ENCODE measurements around the gene QPCT.

QPCT gene

GRCh38 chr2:37325625-37326071, 18.8 kb upstream of the QPCT start:
- TF ChIP-seq ZFX (IDR thresholded peaks at IDR 0.05), result no peak
- TF ChIP-seq, protein P1, sequence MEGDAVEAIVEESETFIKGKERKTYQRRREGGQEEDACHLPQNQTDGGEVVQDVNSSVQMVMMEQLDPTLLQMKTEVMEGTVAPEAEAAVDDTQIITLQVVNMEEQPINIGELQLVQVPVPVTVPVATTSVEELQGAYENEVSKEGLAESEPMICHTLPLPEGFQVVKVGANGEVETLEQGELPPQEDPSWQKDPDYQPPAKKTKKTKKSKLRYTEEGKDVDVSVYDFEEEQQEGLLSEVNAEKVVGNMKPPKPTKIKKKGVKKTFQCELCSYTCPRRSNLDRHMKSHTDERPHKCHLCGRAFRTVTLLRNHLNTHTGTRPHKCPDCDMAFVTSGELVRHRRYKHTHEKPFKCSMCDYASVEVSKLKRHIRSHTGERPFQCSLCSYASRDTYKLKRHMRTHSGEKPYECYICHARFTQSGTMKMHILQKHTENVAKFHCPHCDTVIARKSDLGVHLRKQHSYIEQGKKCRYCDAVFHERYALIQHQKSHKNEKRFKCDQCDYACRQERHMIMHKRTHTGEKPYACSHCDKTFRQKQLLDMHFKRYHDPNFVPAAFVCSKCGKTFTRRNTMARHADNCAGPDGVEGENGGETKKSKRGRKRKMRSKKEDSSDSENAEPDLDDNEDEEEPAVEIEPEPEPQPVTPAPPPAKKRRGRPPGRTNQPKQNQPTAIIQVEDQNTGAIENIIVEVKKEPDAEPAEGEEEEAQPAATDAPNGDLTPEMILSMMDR (conservative IDR thresholded peaks at IDR 0.05), result no peak
- no peak overlapping the region for H3K27ac ChIP-seq

DNA sequence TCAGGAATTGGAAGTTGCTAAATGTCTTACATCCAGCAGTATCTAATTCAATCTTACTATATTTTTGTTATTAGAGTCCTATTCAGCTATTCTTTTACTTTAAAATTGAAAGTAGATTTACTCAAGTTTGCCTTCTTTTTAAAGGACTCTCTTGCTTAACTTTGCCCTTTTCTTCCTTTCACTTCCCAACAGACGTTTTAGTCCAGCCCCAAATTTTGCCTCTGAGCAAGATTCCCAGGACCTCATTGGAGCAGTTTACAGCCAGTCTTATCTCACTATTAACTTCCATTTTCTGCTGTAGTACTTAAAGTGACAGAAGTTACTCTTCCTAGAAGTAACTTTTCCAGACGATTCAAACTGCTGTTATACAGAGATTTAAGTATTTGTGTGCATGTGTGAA, 18.1 kb upstream of the QPCT start:
- H3K27ac ChIP-seq, result no peak overlapping the region

DNA sequence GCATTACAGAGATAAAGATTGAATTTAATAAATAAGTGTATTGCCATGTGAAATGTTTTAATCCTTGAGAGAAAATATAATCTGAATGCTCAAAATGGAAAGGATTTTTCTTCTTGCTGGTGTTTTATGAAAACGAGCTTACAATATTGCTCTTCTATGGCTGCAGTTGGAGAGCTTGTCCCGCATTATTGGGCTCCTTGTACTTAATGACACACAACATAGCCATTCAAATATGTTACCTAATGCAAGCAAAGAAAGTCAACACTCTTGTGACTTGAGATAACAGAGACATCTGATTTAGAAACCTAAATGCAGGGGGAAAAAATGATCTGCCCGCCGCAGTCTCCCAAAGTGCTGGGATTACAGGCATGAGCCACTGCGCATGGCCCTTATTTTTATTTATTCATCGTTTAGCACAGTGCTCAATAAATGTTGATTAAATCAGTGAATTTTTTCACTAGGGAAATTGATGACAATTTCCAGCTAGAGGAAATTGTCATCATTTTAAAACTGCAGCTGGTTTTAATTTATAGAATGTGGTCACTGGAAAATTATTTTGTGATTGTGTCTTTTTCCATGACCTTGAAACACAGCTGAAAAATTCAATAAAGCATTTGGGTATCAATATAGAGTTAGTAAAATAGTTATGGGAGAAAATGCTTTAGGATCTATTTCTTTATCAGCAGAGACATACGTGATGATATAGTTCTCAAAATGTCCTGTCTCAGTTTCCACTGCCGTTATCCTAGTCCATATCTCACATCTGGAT, 17.4 kb upstream of the QPCT start:
- H3K27ac ChIP-seq, result no peak overlapping the region
- no peak for TF ChIP-seq ZFX (IDR thresholded peaks at IDR 0.05)
- TF ChIP-seq, protein P1 (conservative IDR thresholded peaks at IDR 0.05), result no peak

More for the DNA sequence above, 18.1 kb upstream of the QPCT start:
- no peak for TF ChIP-seq ZFX (IDR thresholded peaks at IDR 0.05)
- TF ChIP-seq, protein P1 (conservative IDR thresholded peaks at IDR 0.05), result no peak

DNA sequence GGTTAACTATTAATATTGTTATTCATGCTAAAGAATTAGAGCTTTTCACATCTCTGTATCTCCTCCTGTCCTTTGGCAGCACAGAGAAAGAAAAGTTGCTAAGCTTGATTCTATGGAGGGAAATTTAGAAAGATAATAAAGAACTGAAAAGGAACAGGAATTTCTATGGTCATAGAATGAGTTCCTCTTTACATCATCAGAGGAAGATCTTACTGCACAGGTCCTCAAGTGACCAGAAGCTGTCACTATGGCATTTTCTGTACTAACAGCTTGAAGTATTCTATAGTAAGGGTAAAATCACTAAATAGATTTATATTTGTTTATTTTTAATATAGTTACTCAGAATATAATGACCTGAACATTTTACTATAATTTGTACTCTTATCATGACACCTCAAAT, 13.7 kb upstream of the QPCT start:
- no peak overlapping the region for H3K27ac ChIP-seq
- TF ChIP-seq, protein P1 (conservative IDR thresholded peaks at IDR 0.05), result no peak
- TF ChIP-seq ZFX (IDR thresholded peaks at IDR 0.05), result no peak

GRCh38 chr2:37332560-37332959, 11.9 kb upstream of the QPCT start:
- H3K27ac ChIP-seq, result no peak overlapping the region
- TF ChIP-seq ZFX (IDR thresholded peaks at IDR 0.05), result no peak
- TF ChIP-seq, protein P1 (conservative IDR thresholded peaks at IDR 0.05), result no peak

DNA sequence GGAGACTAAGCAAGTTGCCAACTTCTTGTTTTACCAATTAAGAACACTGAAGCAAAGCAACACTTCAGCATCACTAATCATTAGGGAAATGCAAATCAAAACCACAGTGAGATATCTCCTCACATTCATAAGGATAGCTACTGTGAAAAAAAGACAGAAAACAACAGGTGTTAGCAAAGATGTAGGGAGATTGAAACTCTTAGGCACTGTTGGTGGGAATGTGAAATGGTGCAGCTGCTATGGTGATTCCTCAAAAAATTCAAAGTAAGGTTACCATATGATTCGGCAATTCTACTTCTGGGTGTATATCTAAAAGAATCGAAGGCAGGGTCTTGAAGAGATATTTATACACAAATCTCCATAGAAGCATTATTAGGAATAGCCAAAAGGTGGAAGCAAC, 11.2 kb upstream of the QPCT start:
- no peak for TF ChIP-seq ZFX (IDR thresholded peaks at IDR 0.05)
- TF ChIP-seq, protein P1 (conservative IDR thresholded peaks at IDR 0.05), result no peak
- H3K27ac ChIP-seq, result no peak overlapping the region

GRCh38 chr2:37335604-37336003, 8.8 kb upstream of the QPCT start:
- TF ChIP-seq, protein P1 (conservative IDR thresholded peaks at IDR 0.05), result no peak
- TF ChIP-seq ZFX (IDR thresholded peaks at IDR 0.05), result no peak
- H3K27ac ChIP-seq, result no peak overlapping the region

Measured in C4-2B (cell line).